HG02798 (cell line): ENCODE results near the gene HIGD1A.
"Not testable (repeated sequence)": the region's sequence is repeated elsewhere in the genome, so short reads cannot be mapped to it uniquely, and the experiment has no call there.

Experiments
- ATAC-seq: cut with Tn5 transposase; IDR thresholded peaks from one replicate; pipeline ENCODE4 v1.9.1; 2021; ENCODE audit warnings: mild to moderate bottlenecking; ENCODE audit not compliant: unreplicated experiment, poor library complexity

HIGD1A gene

DNA sequence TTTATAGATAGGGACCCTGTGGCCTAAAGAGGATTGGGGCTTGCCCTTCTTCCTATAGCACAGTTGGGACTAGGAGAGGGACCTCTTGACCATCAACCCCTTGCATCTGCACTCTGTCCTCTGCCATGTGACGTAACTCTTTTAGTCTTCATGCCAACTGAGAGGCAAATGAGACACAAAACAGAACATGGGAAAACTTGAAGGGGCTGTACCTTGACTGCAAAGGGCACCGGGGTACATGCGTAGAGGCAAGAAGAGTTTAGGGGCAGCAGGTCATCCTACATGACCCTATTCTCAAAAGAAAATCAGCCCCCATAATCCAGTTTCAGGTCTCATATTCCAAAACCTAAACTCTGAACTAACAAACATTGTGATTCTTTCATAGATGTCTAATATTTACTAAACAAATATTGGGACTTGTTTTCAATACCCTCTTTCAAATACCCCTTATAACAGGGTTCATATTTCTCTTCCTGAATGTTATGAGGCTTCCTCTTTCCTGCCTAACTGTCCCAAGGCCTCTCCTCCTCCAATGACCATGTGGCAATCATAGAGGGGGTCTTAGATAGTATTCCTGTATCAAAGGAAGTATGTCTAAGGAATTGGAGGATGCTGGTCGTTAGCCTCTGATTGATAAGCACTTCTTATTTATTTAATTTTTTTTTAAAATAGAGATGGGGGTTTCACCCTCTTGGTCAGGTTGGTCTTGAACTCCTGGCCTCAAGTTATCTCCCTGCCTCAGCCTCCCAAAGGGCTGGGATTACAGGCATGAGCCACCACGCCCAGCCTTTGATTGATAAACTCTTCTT lies 25.5 kb upstream of the HIGD1A start:
- ATAC-seq: no peak

DNA sequence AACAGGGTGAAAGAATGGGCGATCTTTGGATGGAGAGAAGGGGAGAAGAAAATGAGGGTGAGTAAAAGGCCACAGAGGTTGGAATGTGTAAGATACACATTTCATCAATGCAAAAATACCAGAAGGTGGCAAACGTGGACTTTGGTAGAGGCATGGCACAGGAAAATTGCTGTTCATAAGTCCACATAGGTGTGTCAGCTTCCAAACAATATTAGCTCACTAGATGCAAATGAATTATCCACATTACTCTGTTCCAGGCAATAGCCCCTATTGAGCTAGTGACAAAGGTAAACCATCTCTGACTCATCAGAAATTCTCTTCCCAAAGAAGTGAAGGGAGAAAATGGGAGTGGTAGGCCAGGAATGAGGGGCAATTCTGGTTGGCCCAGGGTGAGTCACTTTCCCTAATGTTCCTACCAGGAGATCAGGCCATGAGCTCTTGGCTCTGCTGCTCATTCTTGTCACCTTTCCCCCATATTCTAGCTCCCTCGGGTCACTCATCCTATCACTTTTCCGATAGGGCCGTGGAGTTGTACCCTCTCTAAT lies 24.9 kb upstream of the HIGD1A start:
- ATAC-seq: no peak

DNA sequence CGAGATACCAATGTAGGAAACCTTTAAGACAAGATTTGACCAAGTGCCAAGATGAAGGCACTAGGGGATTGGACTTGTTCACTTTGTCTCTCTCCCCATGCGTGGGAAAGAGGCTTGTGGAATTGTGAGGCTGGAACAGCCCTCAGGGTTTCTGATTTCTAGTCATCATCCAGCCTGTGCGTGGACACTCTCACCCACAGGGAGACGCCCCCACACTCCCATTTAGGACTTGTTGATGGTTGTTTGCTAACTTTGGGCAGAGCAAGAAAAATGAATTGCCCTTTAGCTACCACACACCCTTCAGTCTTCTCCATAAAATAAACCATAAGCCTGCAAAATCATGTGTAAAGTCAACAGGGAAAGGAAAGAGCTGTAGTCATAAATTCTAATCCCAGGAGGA lies 23.4 kb upstream of the HIGD1A start:
- no peak for ATAC-seq

DNA sequence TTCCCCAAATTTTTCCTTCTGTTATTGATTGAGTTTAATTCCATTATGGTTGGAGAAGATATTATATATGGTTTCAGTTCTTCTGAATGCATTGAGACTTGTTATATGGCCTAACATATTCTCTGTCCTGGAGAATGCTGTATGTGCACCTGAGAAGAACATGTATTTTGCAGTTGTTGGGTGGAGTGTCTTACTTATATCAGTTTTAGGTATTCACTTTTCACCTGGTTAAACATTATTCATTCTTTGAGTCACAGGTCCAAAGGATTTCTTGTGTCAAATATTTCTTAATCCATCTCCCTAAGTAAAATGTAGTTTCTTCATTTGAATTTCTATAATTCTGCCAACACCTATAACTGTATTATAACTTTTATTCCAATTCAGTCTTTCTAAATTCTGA lies 22.7 kb upstream of the HIGD1A start:
- no peak for ATAC-seq

DNA sequence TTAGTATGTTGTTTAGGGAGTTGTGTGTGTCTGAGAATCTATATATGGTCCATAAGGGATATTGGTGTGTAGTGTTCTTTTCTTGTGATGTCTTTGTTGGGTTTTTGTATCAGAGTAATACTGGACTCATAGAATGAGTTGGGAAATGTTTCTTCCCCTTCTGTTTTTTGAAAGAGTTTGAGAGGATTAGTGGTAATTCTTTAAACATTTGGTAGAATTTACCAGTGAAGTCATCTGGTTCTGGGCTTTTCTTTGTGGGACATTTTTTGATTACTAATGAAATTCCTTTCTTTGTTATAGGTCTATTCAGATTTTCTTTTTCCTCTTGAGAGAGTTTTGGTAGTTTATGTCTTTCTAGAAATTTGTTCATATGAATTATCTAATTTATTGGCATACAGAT lies 21.9 kb upstream of the HIGD1A start:
- ATAC-seq: no peak

DNA sequence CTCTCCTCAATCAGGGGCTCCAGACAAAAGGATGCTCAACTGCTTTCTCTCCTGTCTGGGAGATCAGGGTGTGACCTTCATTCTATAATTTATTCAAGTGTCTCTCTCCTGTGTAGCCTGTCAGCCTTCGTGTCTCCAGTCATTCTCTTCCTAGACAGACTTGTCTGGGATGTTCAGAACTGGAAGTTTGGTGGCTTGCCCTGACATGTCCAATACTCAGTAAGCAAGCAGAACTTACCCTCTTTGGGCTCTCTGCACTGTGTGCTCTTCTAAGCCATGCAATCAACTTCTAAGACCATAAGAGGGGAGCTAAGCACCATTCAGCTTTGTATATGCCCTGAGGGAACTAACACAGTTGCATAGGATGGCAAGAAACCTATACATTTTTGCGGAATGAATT lies 19.1 kb upstream of the HIGD1A start:
- ATAC-seq: no peak

DNA sequence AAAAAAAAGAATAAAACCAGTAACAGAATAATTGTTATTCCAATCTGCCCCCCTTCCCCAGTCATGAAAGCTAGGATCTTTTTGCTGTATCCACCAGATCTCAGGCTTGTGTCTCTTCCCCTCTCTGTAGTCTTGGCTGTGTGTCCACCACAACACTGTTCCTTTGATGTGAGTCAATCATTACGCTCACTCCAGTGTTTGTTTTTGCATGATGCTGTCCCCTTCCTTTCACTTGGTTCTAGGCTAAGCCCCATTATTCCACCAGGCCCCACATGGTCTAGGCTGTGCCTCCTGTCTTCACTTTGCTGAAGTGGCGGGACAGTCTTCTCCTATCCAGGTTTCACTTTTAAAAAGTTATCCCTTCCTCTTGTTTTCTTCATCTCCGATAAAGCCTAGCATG lies 18.5 kb upstream of the HIGD1A start:
- ATAC-seq: no peak

DNA sequence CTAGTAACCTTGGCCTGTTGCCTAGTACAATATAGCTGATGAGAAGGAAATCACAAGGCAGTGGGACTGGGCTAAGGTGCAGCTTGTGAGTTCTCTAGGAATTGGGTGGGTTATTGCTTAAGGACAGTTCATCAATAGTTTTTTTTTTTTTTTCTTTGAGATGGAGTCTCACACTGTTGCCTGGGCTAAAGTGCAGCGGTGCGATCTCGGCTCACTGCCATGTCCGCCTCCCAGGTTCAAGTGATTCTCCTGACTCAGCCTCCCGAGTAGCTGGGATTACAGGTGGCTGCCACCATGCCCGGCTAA lies 16.4 kb upstream of the HIGD1A start:
- ATAC-seq: no peak

DNA sequence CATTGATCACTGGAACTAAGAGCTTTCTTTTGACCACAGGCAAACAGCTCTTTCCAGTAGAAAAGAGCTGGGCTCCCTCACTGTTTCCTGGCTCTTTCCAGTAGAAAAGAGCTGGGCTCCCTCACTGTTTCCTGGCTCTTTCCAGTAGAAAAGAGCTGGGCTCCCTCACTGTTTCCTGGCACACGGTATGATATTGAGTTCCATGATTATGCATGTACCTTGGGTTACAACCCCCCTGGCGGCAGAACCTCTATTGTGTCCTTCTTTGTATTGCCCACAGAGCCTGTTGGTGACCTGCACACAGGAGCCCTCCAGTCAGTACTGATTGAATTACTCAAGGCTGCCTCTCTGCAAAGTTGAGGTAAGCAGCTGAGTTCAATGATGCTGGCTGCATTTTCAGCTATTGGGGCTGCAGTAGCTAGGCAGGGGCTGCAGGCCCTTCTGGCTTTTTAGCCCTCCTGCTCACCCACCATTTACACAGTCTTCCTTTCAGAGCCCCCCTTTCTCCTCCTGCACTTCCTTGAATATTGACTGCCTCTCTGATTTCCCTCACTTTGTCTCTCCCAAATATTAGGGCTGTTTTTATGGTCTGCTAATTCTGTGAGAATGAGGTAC lies 15.2 kb upstream of the HIGD1A start:
- ATAC-seq: no peak

DNA sequence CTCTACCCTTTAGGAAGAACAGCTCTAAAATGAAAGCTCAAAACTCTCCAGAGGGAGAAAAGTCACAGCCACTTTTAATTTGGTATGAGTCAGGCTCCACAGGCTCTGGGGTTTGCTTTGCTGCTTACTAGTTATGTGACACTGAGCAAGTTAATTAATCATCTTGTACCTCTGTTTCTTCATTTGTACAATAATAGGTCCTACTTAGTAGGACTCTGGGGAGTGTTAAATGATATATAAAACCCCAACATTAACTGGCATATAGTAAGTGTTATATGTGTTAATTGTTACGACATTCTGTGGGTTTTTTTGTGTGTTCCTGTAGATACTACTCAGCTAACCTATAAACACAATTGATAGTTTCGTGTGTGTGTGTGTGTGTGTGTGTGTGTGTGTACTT lies 11.5 kb upstream of the HIGD1A start:
- ATAC-seq: no peak

DNA sequence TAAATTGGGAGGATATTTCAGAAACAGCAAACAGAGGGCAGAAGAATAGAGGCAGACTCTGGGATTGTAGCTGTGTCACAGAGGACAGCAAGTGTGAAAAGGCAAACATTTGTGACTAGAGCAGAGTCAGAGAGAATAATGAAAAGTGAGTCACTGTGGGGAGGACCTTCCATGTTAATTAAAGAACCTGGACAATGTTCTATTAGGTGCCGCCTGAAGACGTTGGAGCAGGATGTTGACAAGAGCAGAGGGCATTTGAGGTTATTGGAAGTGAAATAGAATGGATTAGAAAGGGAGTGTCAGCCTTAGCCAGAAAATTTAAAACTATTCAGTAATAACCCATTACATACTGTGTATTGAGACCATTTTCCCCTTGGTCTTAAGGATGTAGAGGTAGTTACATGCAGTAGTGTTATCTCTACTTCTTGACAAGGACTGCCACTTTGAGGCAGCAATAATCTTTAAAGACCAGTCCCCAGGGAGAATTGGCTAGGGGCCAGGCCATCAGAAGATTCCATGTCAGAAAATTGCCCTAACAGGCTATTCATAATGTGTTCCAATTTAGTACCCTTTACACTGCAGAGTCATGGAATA lies 10.7 kb upstream of the HIGD1A start:
- no peak for ATAC-seq

DNA sequence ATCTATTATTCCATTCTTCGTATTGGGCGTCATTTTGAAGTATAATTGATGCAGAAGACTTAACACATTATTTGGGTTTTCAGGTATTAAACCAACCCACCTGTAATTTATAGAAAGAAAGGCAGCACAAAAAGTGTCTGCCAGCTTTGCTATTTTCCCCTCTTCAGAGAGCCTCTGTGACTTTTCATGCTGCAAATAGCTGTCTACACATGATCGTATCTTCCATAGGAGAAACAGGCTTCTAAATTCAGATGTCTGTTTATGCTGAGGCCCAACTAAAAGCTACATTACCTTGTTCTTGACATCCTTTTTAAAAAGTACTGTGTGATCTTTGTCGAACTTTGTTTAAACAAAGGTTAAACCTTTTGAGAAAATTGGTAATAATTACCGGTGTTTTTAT lies 10.0 kb upstream of the HIGD1A start:
- ATAC-seq: no peak

DNA sequence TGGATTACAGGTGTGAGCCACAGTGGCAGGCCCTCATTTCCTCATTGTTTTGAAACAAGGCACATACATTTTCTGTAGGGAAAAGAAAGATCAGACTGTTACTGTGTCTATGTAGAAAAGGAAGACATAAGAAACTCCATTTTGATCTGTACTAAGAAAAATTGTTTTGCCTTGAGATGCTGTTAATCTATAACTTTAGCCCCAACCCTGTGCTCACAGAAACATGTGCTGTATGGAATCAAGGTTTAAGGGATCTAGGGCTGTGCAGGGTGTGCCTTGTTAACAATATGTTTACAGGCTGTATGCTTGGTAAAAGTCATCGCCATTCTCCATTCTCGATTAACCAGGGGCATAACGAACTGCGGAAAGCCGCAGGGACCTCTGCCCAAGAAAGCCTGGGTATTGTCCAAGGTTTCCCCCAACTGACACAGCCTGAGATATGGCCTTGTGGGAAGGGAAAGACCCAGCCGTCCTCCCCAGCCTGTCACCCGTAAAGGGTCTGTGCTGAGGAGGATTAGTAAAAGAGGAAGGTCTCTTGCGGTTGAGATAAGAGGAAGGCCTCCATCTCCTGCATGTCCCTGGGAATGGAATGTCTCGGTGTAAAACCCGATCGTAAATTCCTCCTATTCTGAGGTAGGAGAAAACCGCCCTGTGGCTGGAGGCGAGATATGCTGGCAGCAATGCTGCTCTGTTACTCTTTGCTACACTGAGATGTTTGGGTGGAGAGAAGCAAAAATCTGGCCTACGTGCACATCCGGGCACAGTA lies 7.0 kb upstream of the HIGD1A start:
- ATAC-seq: not testable (repeated sequence)

DNA sequence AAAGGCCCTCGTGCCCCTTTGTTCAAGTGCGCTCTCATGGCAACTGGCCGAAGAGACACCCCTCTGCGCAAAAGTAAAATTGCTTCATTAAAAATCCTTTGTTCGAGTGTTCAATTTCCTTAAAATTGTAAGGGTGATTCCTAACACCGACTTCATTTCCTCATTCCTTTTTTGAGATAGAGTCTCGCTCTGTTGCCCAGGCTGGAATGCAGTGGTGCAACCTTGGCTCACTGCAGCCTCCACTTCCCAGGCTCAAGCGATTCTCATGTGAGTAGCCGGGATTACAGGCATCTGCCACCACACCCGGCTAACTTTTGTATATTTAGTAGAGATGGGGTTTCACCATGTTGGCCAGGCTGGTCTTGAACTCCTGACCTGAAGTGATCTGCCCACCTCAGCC lies 6.4 kb upstream of the HIGD1A start:
- ATAC-seq: not testable (repeated sequence)

DNA sequence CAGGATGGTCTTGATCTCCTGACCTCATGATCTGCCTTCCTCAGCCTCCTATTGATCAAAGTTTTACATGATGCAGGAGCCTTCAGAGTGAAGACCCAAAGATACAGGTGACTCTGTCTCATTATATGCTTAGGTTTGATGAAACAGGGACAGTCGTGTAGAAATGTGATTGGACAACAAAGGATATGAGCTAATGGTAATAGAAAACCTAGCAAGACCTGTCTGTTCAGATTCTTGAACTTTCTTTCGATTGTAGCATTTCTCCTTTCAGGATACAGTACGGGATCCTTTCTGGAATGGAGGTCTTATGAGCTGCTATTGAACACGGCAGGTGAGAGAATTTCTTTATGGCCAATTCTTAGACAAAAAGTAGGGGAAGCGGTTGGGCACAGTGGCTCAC lies 4.9 kb upstream of the HIGD1A start, which contains the start of gene ACKR2:
Gene ACKR2 (plus strand): TSS at position 244 of the 400 bp plus-strand sequence. CDS start 55,058 bp downstream, outside the sequence.
- ATAC-seq: no peak

DNA sequence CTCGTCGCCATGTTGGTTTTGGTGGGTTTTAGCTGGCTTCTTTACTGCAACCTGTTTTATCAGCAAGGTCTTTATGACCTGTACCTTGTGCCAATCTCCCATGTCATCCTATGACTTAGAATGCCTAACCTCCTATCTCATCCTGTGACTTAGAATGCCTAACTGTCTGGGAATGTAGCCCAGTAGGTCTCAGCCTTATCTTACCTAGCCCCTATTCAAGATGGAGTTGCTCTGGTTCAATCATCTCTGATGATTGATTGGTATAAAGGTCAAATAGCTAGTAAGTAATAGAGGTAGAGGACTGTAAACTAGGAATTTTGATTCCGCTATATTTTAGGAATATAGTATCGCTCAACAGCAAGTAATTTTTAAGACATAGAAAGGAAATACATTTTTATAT lies 3.6 kb upstream of the HIGD1A start:
- ATAC-seq: no peak

DNA sequence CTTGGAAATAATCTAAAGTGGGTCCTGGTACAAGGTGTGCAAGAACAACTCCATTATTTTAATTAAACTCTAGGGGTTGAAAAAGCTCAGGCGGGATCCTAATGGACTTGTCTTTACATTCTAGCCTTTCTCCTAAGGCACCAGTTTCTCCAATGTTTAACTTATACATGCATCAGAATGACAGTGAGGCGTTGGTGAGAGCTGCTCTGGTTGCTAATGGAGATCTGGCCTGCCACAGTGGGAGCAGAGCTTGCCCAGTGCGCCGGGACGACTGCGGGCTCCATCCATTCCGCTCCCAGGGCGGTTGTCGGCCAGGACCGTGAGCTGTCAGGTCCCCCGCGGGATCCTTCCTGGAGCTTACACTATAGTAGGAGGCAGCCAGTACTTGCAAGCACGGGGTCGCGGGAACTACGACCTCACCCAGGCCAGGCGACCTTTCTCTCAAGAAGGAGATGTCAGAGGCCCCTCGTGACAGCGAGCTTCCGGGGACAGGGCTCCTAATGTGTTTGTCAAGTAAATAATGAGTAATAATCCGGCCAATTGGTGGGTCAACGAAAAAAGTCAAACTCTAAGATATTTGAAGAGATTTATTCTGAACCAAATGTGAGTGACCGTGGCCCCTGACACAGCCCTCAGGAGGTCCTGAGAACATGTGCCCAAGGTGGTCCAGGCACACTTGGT lies 991 bp upstream of the HIGD1A start:
- ATAC-seq: no peak

DNA sequence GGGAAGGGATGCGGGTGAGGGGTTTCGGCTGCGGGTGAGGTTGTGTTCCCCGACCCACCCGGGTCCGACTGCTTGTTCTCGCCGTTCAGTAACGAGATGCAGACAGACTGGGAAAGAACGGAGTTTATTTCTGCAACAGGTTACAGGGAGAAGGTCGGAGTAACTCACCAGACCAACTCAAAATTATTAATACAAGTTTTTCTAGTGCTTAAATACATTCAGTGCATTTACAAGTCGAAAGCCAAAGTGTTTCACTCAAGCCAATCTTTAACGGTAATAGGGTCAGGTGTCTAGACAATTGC lies 492 bp upstream of the HIGD1A start:
- no peak for ATAC-seq

DNA sequence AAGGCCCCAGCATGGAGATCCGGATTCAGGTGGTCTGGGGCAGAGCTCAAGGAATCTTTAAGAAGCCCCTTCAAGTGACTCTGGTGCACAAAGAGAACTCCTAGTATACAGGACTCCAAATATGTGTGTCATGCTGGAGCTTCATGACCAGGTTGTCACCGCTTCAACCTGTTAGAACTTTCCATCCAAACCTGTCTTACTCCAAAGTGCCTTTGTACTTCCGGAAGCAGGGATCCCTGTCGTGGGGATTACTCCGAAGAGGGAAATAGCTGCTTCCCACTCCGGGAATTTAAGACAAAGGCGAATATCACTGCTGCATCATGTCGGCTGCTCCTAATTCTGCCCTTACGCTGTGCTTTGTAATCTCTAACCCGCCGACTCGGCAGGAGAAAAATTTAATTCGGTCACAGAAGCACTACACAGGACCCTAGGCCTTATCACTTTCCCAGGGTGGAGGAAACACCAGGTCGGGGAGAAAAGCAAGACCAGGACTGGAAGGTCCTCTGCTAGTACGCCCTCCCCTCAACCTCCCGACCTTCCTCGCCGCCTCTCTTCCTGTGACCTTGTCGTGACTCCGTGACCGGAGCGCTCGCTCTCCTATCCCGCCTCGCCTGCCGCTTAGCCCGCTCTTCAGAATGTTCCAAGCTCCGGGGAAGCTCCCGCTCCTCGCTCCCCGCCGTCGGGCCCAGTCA lies 730 bp downstream of the HIGD1A start:
- peak; percentile 23 for ATAC-seq

DNA sequence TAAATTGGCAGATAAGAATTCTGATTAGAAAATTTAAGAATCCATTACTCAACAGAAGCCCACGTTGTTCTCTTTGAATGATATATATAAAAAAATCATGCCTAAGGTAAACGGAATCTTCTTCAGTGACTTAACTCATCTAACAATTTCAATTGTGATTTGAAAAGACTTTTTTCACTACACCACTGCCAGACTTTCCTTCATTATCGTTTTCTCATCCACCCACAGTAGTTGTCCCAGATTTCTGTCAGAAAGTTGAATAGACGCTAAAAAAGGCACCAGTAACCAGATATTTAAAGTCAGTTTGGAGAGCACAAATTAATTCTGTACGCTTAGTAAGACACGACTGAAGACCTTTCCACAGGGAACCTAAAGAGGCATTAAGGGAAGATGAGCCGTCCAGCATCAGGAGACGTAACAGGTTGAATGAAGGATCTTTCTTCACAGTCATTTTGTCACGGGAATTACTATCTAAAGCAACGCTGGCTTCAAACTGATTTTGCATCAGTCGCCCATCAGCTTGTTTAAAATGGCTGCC lies 1.3 kb downstream of the HIGD1A start:
- no peak for ATAC-seq
